ENCODE results near the gene EIF5.

DNA sequence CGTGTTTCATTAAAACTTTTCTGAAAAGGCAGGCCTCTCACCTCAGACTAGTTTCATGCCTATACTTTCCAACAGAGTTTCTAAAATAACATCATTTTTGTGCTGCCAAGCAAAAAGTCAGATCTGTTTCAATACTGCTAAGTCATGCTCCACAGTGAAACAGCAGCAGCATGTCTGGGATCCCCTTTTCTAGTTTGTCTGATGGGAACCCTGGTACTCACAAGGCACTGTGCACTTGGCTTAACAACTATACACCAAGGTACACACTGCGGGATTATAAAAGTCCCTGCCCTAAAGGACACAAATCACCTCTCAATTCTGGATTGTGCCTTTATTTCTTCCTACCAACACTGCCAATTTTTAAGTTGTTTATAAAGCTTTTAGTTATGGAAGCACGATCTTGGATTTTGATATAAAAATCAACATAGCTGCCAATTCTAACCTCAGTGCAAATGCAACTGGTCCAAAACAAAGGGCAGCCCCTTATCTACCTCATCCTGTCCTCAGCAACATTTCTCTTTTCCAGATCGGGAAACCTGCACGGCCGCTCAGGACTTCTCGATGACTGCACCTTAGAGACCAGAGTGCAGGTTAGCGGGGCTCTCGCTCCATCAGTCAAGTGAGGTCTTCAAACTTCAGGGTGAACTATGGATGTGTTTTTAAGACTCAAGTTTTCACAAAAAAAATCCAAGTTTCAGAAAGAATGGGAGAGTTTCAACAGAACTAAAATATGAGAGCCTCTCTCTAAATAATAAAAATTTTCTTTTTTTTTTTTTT lies 1.7 kb upstream of the EIF5 start:
- TF ChIP-seq, protein P1, sequence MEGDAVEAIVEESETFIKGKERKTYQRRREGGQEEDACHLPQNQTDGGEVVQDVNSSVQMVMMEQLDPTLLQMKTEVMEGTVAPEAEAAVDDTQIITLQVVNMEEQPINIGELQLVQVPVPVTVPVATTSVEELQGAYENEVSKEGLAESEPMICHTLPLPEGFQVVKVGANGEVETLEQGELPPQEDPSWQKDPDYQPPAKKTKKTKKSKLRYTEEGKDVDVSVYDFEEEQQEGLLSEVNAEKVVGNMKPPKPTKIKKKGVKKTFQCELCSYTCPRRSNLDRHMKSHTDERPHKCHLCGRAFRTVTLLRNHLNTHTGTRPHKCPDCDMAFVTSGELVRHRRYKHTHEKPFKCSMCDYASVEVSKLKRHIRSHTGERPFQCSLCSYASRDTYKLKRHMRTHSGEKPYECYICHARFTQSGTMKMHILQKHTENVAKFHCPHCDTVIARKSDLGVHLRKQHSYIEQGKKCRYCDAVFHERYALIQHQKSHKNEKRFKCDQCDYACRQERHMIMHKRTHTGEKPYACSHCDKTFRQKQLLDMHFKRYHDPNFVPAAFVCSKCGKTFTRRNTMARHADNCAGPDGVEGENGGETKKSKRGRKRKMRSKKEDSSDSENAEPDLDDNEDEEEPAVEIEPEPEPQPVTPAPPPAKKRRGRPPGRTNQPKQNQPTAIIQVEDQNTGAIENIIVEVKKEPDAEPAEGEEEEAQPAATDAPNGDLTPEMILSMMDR (optimal IDR thresholded peaks at IDR 0.05 in 1 of 3, IDR thresholded peaks at IDR 0.05 in 1 of 3, conservative IDR thresholded peaks at IDR 0.05 in 1 of 3; ENCODE audit: extremely low read depth in 1 of 3, insufficient read depth in 2 of 3, low read length in 3 of 3) = no peak
- no peak for TF ChIP-seq EZH2 (IDR thresholded peaks at IDR 0.05; ENCODE audit: low read length)

All from keratinocyte (primary cell).